Measurements from ENCODE around the gene POLR2E. TPM values are rescaled to one million over a fixed set of nuclear protein-coding genes. Genes with fewer than 3 reads are reported as not detected.
A peak's percentile ranks its signal among the peaks of the same experiment; 100 is the strongest.

The POLR2E gene
- total RNA-seq, 1 donor, result 91.2 TPM

DNA sequence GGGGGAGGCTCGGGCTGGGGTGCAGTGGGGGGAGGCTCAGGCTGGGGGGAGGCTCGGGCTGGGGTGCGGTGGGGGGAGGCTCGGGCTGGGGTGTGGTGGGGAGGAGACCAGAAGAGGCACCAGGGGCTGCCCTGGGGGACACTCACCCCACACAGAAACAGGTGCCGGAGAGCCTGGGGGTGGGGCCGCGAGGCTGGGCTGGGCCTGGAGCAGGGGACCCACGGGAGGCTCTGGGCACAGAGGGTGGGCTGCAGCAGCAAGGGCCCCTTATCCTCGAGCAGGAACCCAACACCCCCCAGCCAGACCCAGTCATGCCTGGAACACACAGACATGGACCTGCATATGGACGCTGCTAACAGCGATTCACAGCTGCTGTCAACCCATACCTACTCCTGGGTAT lies 42.9 kb upstream of the POLR2E start:
- TF ChIP-seq, protein P1, sequence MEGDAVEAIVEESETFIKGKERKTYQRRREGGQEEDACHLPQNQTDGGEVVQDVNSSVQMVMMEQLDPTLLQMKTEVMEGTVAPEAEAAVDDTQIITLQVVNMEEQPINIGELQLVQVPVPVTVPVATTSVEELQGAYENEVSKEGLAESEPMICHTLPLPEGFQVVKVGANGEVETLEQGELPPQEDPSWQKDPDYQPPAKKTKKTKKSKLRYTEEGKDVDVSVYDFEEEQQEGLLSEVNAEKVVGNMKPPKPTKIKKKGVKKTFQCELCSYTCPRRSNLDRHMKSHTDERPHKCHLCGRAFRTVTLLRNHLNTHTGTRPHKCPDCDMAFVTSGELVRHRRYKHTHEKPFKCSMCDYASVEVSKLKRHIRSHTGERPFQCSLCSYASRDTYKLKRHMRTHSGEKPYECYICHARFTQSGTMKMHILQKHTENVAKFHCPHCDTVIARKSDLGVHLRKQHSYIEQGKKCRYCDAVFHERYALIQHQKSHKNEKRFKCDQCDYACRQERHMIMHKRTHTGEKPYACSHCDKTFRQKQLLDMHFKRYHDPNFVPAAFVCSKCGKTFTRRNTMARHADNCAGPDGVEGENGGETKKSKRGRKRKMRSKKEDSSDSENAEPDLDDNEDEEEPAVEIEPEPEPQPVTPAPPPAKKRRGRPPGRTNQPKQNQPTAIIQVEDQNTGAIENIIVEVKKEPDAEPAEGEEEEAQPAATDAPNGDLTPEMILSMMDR (IDR thresholded peaks at IDR 0.05; ENCODE audit: insufficient read depth, low read length), result no peak
- no peak overlapping the region for H3K4me3 ChIP-seq (ENCODE audit: low read depth, low read length)
- DNase-seq (ENCODE audit: low read depth), result no peak

DNA sequence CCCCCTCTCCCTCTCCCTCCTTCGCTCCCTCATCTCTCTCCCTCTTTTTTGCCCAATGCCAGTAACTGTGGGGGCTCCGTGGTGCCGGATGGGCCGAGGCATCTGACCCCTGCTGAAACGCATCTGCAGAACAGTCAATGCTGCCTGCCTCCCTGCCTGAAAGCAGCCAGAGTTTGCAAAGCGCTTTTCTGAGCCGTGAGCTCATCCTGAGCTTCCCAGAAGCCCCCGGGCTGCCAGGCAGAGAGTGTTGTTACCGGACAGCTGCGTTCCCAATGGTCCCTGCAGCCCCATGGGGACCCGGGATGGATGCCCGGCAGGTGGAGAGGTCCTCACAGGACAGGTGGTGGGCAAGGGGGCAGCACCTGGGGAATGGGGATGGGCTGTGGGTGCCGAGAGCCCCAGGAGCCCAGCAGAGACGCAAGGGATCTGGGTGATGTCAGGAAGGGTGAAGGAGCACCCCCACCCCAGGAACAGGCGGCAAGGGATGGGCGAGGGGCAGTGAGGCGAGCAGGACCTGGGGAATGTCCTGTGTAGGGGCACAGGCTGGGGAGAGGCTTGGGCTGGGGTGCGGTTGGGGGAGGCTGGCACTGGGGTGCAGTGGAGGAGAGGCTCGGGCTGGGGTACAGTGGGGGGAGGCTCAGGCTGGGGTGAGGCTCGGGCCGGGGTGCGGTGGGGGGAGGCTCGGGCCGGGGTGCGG lies 41.6 kb upstream of the POLR2E start:
- DNase-seq (ENCODE audit: low read depth), result no peak
- no peak overlapping the region for H3K4me3 ChIP-seq (ENCODE audit: low read depth, low read length)
- TF ChIP-seq, protein P1 (IDR thresholded peaks at IDR 0.05; ENCODE audit: insufficient read depth, low read length), result no peak

DNA sequence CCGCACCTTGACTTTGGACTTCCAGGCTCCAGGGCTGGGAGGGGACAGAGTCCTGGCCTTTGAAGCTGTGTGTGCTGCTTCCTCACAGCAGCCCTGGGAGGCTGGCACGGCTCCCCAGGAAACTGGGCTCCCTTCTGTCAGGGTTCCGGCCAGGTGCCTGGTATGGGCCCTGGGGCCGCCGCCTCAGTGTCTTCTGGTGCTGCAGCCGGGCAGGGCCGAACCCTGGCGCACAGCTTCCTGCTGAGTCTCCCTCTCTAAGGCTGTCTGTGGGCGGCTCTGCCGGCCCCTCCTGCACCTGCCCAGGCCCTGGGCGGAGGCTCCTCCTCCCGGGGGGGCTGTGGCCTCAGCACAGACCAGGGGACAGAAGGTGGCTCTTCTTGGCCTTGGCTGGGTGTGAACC lies 41.0 kb upstream of the POLR2E start:
- H3K4me3 ChIP-seq (ENCODE audit: low read depth, low read length), result no peak overlapping the region
- no peak for DNase-seq (ENCODE audit: low read depth)
- TF ChIP-seq, protein P1 (IDR thresholded peaks at IDR 0.05; ENCODE audit: insufficient read depth, low read length), result no peak

DNA sequence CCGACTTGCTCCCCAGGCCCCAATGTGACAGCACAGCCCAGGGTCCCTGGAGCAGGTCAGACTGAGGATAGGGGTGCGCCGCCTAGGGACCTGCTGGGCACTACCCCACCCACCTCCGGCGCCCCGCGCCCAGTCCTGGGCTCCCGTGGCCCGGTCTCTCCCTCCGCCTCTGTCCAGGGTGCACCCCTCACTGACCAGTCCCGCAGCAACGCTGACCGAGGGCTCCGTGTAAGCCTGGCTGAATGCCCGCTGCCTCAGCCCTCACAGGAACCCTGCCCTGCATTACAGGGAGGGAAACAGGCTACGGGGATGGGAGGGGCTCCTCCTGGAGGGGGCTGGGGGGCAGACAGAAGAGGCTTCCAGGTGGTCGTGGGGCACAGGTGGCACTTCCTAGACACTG lies 40.3 kb upstream of the POLR2E start:
- DNase-seq (ENCODE audit: low read depth), result no peak
- TF ChIP-seq, protein P1 (IDR thresholded peaks at IDR 0.05; ENCODE audit: insufficient read depth, low read length), result no peak
- H3K4me3 ChIP-seq (ENCODE audit: low read depth, low read length), result no peak overlapping the region

DNA sequence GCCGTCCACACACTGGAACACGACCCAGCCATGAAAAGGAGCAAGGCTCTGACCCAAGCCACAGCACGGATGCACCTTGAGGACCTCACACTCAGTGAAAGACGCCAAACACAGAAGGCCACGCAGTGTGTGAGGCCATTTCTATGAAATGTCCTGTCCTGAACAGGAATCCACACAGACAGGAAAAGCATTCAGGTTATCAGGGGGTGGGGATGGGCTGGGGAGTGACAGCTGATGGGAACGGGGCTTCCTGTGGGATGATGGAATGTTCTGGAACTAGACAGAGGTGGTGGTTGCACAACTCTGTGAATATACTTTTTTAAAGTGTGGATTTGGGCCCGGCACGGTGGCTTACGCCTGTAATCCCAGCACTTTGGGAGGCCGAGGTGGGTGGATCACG lies 39.3 kb upstream of the POLR2E start:
- TF ChIP-seq, protein P1 (IDR thresholded peaks at IDR 0.05; ENCODE audit: insufficient read depth, low read length), result no peak
- no peak overlapping the region for H3K4me3 ChIP-seq (ENCODE audit: low read depth, low read length)
- peak; percentile 23 for DNase-seq (ENCODE audit: low read depth)

DNA sequence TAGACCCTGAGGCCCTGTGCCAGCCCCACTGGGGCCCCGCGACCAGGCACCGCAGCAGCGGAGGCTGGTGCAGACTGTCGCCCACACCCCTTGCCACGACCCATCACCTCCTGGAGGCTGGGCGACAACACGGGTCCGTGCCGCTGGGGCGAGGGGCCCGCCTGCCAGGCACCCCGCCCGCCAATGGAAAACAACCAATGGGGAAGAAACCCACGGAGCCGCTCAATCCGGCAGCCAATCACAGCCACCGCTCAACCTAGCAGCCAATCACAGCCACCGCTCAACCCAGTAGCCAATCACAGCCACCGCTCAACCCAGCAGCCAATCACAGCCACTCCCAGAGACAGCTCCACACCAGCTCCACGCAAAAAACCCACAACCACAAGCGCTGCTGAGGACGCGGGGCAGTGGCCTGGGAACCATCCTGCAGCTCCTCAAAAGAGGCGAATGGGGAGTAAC lies 38.3 kb upstream of the POLR2E start:
- DNase-seq (ENCODE audit: low read depth), result no peak
- no peak overlapping the region for H3K4me3 ChIP-seq (ENCODE audit: low read depth, low read length)
- TF ChIP-seq, protein P1 (IDR thresholded peaks at IDR 0.05; ENCODE audit: insufficient read depth, low read length), result no peak
